ENCODE data around the gene SH3BP5.

Gene SH3BP5

GRCh38 chr3:15331072-15331605 lies 1.2 kb downstream of the SH3BP5 start:
- peaks cover 37% of the 10 kb centered on the region; the same call in 1 of the 2 replicates for H4K20me1 ChIP-seq (ENCODE audit: insufficient read depth, low read length)
- 0 out of 2 replicates have a peak overlapping the region, but pooled peaks have one; percentile 7 for H3K27ac ChIP-seq (ENCODE audit: low read length)
- peaks cover 35% of the 10 kb centered on the region for H3K36me3 ChIP-seq (replicated peaks; ENCODE audit: low read depth, low read length)
- H3K9ac ChIP-seq (ENCODE audit: low read length) = peak overlapping the region; percentile 89
- no peak overlapping the region for H2AFZ ChIP-seq (ENCODE audit: low read depth, low read length)
- H3K9me3 ChIP-seq (ENCODE audit: insufficient read depth, low read length) = no peaks in the 10 kb centered on the region
- peak overlapping the region; percentile 84 for H3K4me3 ChIP-seq (ENCODE audit: low read length)
- no peaks in the 10 kb centered on the region for H3K27me3 ChIP-seq (ENCODE audit: low read depth, low read length)
- TF ChIP-seq EZH2phosphoT487 (IDR thresholded peaks at IDR 0.05; ENCODE audit: low read depth) (no peak), CTCF (IDR thresholded peaks at IDR 0.05; ENCODE audit: low read depth, low read length) (no peak)
- peaks cover 43% of the 10 kb centered on the region for H3K4me1 ChIP-seq (ENCODE audit: low read length)
- H3K79me2 ChIP-seq (ENCODE audit: low read length) = peaks cover 61% of the 10 kb centered on the region
- H3K4me2 ChIP-seq (ENCODE audit: low read length) = peak overlapping the region; percentile 88

GRCh38 chr3:15330031-15330596 lies 2.3 kb downstream of the SH3BP5 start:
- Histone ChIP-seq H3K79me2 (ENCODE audit: low read length) (peaks cover 71% of the 10 kb centered on the region), H3K36me3 (replicated peaks; ENCODE audit: low read depth, low read length) (peaks cover 46% of the 10 kb centered on the region), H3K4me2 (ENCODE audit: low read length) (peak overlapping the region; percentile 88), H2AFZ (ENCODE audit: low read depth, low read length) (no peak overlapping the region), H3K27me3 (ENCODE audit: low read depth, low read length) (no peaks in the 10 kb centered on the region), H3K4me1 (ENCODE audit: low read length) (peaks cover 43% of the 10 kb centered on the region), H3K4me3 (ENCODE audit: low read length) (peak overlapping the region; percentile 84), H4K20me1 (ENCODE audit: insufficient read depth, low read length) (peaks cover 47% of the 10 kb centered on the region; the same call in 1 of the 2 replicates), H3K9ac (ENCODE audit: low read length) (peak overlapping the region; percentile 89), H3K27ac (ENCODE audit: low read length) (peak overlapping the region; percentile 7; the same call in 1 of the 2 replicates), H3K9me3 (ENCODE audit: insufficient read depth, low read length) (no peaks in the 10 kb centered on the region)
- no peak for TF ChIP-seq CTCF (IDR thresholded peaks at IDR 0.05; ENCODE audit: low read depth, low read length)

GRCh38 chr3:15329046-15330005 lies 3.1 kb downstream of the SH3BP5 start:
- Histone ChIP-seq H3K27ac (ENCODE audit: low read length) (no peak overlapping the region), H2AFZ (ENCODE audit: low read depth, low read length) (no peak overlapping the region), H3K9ac (ENCODE audit: low read length) (no peak overlapping the region), H4K20me1 (ENCODE audit: insufficient read depth, low read length) (peaks cover 54% of the 10 kb centered on the region; the same call in 1 of the 2 replicates), H3K4me1 (ENCODE audit: low read length) (peaks cover 43% of the 10 kb centered on the region), H3K36me3 (replicated peaks; ENCODE audit: low read depth, low read length) (peaks cover 51% of the 10 kb centered on the region), H3K79me2 (ENCODE audit: low read length) (peaks cover 79% of the 10 kb centered on the region), H3K4me2 (ENCODE audit: low read length) (peak overlapping the region; percentile 88), H3K4me3 (ENCODE audit: low read length) (no peak overlapping the region), H3K27me3 (ENCODE audit: low read depth, low read length) (no peaks in the 10 kb centered on the region), H3K9me3 (ENCODE audit: insufficient read depth, low read length) (no peaks in the 10 kb centered on the region)
- TF ChIP-seq CTCF (IDR thresholded peaks at IDR 0.05; ENCODE audit: low read depth, low read length) = no peak
- no peak for TF ChIP-seq EZH2phosphoT487 (IDR thresholded peaks at IDR 0.05; ENCODE audit: low read depth)

- no peak overlapping the region for H3K4me2 ChIP-seq (ENCODE audit: low read length)
- no peak overlapping the region for H3K9ac ChIP-seq (ENCODE audit: low read length)
- TF ChIP-seq EZH2phosphoT487 (IDR thresholded peaks at IDR 0.05; ENCODE audit: low read depth) = no peak
- TF ChIP-seq CTCF (IDR thresholded peaks at IDR 0.05; ENCODE audit: low read depth, low read length) = no peak
- H3K27ac ChIP-seq (ENCODE audit: low read length) = no peak overlapping the region
- peaks cover 68% of the 10 kb centered on the region for H4K20me1 ChIP-seq (ENCODE audit: insufficient read depth, low read length)
- H3K27me3 ChIP-seq (ENCODE audit: low read depth, low read length) = no peaks in the 10 kb centered on the region
- no peak overlapping the region for H2AFZ ChIP-seq (ENCODE audit: low read depth, low read length)
- no peaks in the 10 kb centered on the region for H3K9me3 ChIP-seq (ENCODE audit: insufficient read depth, low read length)
- peaks cover 63% of the 10 kb centered on the region for H3K36me3 ChIP-seq (replicated peaks; ENCODE audit: low read depth, low read length)
- H3K79me2 ChIP-seq (ENCODE audit: low read length) = peaks cover 92% of the 10 kb centered on the region
- peaks cover 33% of the 10 kb centered on the region for H3K4me1 ChIP-seq (ENCODE audit: low read length)
- H3K4me3 ChIP-seq (ENCODE audit: low read length) = no peak overlapping the region
Measured at GRCh38 chr3:15327941-15328340, 4.4 kb downstream of the SH3BP5 start.
